ENCODE results near the gene CSF2. TPM values are rescaled to one million over a fixed set of nuclear protein-coding genes. Genes with fewer than 3 reads are reported as not detected.

CSF2 gene
- total RNA-seq, 1 experiment from 2014 or later: not detected

- no peaks in the 10 kb centered on the region for H3K9me3 ChIP-seq (replicated peaks)
- no peaks in the 10 kb centered on the region for H3K36me3 ChIP-seq
- H3K4me3 ChIP-seq: no peak overlapping the region
- DNase-seq: no peak
- peaks cover 8% of the 10 kb centered on the region; the same call in 1 of the 2 replicates for H3K27me3 ChIP-seq
- no peaks in the 10 kb centered on the region for H3K4me1 ChIP-seq
- no peak overlapping the region for H3K27ac ChIP-seq
Observed at GRCh38 chr5:132049559-132049958, 24.0 kb upstream of the CSF2 start.

- H3K27me3 ChIP-seq: peaks cover 8% of the 10 kb centered on the region; the same call in 1 of the 2 replicates
- no peaks in the 10 kb centered on the region for H3K36me3 ChIP-seq
- no peaks in the 10 kb centered on the region for H3K4me1 ChIP-seq
- no peak overlapping the region for H3K27ac ChIP-seq
- H3K4me3 ChIP-seq: no peak overlapping the region
- no peaks in the 10 kb centered on the region for H3K9me3 ChIP-seq (replicated peaks)
- DNase-seq: no peak
Observed at GRCh38 chr5:132050136-132050535, 23.5 kb upstream of the CSF2 start.

- no peak for DNase-seq
Observed at GRCh38 chr5:132050661-132051552, 22.7 kb upstream of the CSF2 start.

GRCh38 chr5:132052520-132052919 is 21.1 kb upstream of the CSF2 start:
- no peak overlapping the region for H3K27ac ChIP-seq
- no peak for DNase-seq
- H3K4me1 ChIP-seq: no peaks in the 10 kb centered on the region
- H3K36me3 ChIP-seq: no peaks in the 10 kb centered on the region
- H3K27me3 ChIP-seq: peaks cover 8% of the 10 kb centered on the region; the same call in 1 of the 2 replicates
- H3K9me3 ChIP-seq (replicated peaks): no peaks in the 10 kb centered on the region
- no peak overlapping the region for H3K4me3 ChIP-seq

More at GRCh38 chr5:132050661-132051552, 22.7 kb upstream of the CSF2 start:
- H3K4me3 ChIP-seq: no peak overlapping the region
- H3K9me3 ChIP-seq (replicated peaks): no peaks in the 10 kb centered on the region
- H3K4me1 ChIP-seq: no peaks in the 10 kb centered on the region
- peaks cover 8% of the 10 kb centered on the region; the same call in 1 of the 2 replicates for H3K27me3 ChIP-seq
- H3K27ac ChIP-seq: no peak overlapping the region
- H3K36me3 ChIP-seq: no peaks in the 10 kb centered on the region

GRCh38 chr5:132053483-132053882 is 20.1 kb upstream of the CSF2 start:
- Histone ChIP-seq H3K27ac (no peak overlapping the region), H3K27me3 (peaks cover 3% of the 10 kb centered on the region; the same call in 1 of the 2 replicates), H3K9me3 (replicated peaks) (no peaks in the 10 kb centered on the region), H3K36me3 (no peaks in the 10 kb centered on the region), H3K4me3 (no peak overlapping the region), H3K4me1 (no peaks in the 10 kb centered on the region)
- no peak for DNase-seq

GRCh38 chr5:132054031-132054696 is 19.4 kb upstream of the CSF2 start:
- Histone ChIP-seq H3K9me3 (replicated peaks) (no peaks in the 10 kb centered on the region), H3K27ac (no peak overlapping the region), H3K36me3 (no peaks in the 10 kb centered on the region), H3K4me1 (no peaks in the 10 kb centered on the region), H3K4me3 (no peak overlapping the region), H3K27me3 (no peaks in the 10 kb centered on the region)
- DNase-seq: no peak

GRCh38 chr5:132054697-132055440 is 18.7 kb upstream of the CSF2 start:
- no peaks in the 10 kb centered on the region for H3K9me3 ChIP-seq (replicated peaks)
- no peaks in the 10 kb centered on the region for H3K27me3 ChIP-seq
- DNase-seq: no peak
- no peaks in the 10 kb centered on the region for H3K36me3 ChIP-seq
- no peaks in the 10 kb centered on the region for H3K4me1 ChIP-seq
- no peak overlapping the region for H3K4me3 ChIP-seq
- H3K27ac ChIP-seq: no peak overlapping the region

- no peaks in the 10 kb centered on the region for H3K9me3 ChIP-seq (replicated peaks)
- no peak overlapping the region for H3K27ac ChIP-seq
- no peaks in the 10 kb centered on the region for H3K27me3 ChIP-seq
- H3K36me3 ChIP-seq: no peaks in the 10 kb centered on the region
- H3K4me3 ChIP-seq: no peak overlapping the region
- no peak for DNase-seq
- H3K4me1 ChIP-seq: no peaks in the 10 kb centered on the region
Observed at GRCh38 chr5:132055441-132055807, 18.2 kb upstream of the CSF2 start.

- H3K9me3 ChIP-seq (replicated peaks): no peaks in the 10 kb centered on the region
- H3K4me3 ChIP-seq: no peak overlapping the region
- H3K36me3 ChIP-seq: no peaks in the 10 kb centered on the region
- H3K27me3 ChIP-seq: no peaks in the 10 kb centered on the region
- DNase-seq: no peak
- H3K27ac ChIP-seq: no peak overlapping the region
- H3K4me1 ChIP-seq: no peaks in the 10 kb centered on the region
Observed at GRCh38 chr5:132055808-132056609, 17.6 kb upstream of the CSF2 start.

- Histone ChIP-seq H3K27me3 (no peaks in the 10 kb centered on the region), H3K27ac (no peak overlapping the region), H3K36me3 (no peaks in the 10 kb centered on the region), H3K4me1 (no peaks in the 10 kb centered on the region), H3K4me3 (no peak overlapping the region), H3K9me3 (replicated peaks) (no peaks in the 10 kb centered on the region)
- peak in 1 of 2 experiments; percentile 2 for DNase-seq
Observed at GRCh38 chr5:132056610-132057497, 16.7 kb upstream of the CSF2 start.

- Histone ChIP-seq H3K4me3 (no peak overlapping the region), H3K9me3 (replicated peaks) (no peaks in the 10 kb centered on the region), H3K36me3 (no peaks in the 10 kb centered on the region), H3K4me1 (no peaks in the 10 kb centered on the region), H3K27ac (no peak overlapping the region), H3K27me3 (no peaks in the 10 kb centered on the region)
- DNase-seq: no peak
Observed at GRCh38 chr5:132057498-132058255, 15.9 kb upstream of the CSF2 start.

GRCh38 chr5:132058646-132059042 is 14.9 kb upstream of the CSF2 start:
- no peaks in the 10 kb centered on the region for H3K27me3 ChIP-seq
- H3K4me3 ChIP-seq: no peak overlapping the region
- no peak overlapping the region for H3K27ac ChIP-seq
- H3K36me3 ChIP-seq: no peaks in the 10 kb centered on the region
- peak in 1 of 2 experiments; percentile 0 for DNase-seq
- no peaks in the 10 kb centered on the region for H3K9me3 ChIP-seq (replicated peaks)
- H3K4me1 ChIP-seq: no peaks in the 10 kb centered on the region
